ENCODE data around the gene ALDOB. TPM values are rescaled to one million over a fixed set of nuclear protein-coding genes. Genes with fewer than 3 reads are reported as not detected.

Gene ALDOB
- polyA plus RNA-seq, 1 donor from 2014 or later: not detected

DNA sequence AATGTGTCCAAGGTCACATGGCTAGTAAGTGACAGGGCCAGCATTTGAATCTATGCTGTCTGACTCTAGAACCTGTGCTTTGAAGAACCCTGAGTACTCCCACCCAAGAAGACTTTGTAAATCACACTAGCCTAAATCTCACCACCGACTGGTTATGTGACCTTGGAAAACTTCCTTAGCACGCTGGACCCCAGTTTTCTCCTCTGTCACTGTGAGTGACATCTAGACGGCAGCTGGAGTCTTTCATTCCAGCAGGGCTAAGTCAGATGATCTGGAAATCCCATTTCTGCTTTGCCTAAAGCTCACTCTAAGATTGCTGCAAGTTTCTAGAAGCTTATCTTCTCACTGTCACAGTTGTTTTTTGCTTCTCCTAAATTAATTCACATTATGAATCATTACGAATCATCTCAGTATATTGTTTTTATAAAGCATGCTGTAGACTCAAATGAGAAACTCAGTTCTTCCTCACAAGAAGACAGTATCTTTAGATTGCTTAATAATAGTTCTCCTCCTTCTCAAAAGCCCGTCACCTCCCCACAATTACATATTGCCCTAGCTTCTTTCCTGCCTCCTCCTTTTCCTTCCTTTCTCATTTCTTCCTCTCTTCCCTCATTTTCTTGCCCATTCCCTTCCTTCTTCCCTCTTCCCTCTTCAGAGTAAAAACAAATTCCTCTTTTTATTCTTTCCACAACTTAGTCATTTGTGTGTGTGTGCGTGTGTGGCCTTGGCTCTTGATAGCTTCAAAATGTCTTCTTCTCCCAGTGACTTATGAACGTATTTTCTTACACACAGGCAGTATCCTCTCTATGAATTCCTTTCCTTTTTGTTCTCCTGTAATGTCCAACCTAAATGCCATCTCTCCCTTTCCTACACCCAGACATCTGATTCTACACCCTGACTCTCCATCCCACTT, 16.8 kb downstream of the ALDOB start:
- H3K4me2 ChIP-seq (ENCODE audit: low read length): no peak overlapping the region
- no peak overlapping the region for H2AFZ ChIP-seq (ENCODE audit: low read depth, low read length)
- no peaks in the 10 kb centered on the region for H3K79me2 ChIP-seq (replicated peaks; ENCODE audit: insufficient read depth, low read length)
- no peaks in the 10 kb centered on the region for H3K9me3 ChIP-seq (ENCODE audit: low read length)
- no peaks in the 10 kb centered on the region for H3K9me2 ChIP-seq (ENCODE audit: insufficient read depth, low read length)
- no peaks in the 10 kb centered on the region for H4K20me1 ChIP-seq (ENCODE audit: insufficient read depth)
- H3K4me3 ChIP-seq (ENCODE audit: low read length): no peak overlapping the region
- H3F3A ChIP-seq (ENCODE audit: insufficient read depth, low read length, poor library complexity, severe bottlenecking): no peaks in the 10 kb centered on the region
- H3K27ac ChIP-seq (ENCODE audit: low read length): no peak overlapping the region
- H3K9ac ChIP-seq (ENCODE audit: low read length): no peak overlapping the region
- no peaks in the 10 kb centered on the region for H3K36me3 ChIP-seq (ENCODE audit: insufficient read depth, low read length)
- no peak for TF ChIP-seq EZH2 (IDR thresholded peaks at IDR 0.05; ENCODE audit: borderline replicate concordance, insufficient read depth, low read length, poor library complexity, severe bottlenecking)
- no peak for TF ChIP-seq SMC3 (conservative IDR thresholded peaks at IDR 0.05; ENCODE audit: poor library complexity)
- TF ChIP-seq POLR2AphosphoS5 (IDR thresholded peaks at IDR 0.05): no peak
- no peak for TF ChIP-seq EP300 (conservative IDR thresholded peaks at IDR 0.05; ENCODE audit: poor library complexity, severe bottlenecking)
- TF ChIP-seq TAF1 (IDR thresholded peaks at IDR 0.05; ENCODE audit: low read depth): no peak
- H3K27me3 ChIP-seq (ENCODE audit: insufficient read depth, low read depth, low read length): no peaks in the 10 kb centered on the region

DNA sequence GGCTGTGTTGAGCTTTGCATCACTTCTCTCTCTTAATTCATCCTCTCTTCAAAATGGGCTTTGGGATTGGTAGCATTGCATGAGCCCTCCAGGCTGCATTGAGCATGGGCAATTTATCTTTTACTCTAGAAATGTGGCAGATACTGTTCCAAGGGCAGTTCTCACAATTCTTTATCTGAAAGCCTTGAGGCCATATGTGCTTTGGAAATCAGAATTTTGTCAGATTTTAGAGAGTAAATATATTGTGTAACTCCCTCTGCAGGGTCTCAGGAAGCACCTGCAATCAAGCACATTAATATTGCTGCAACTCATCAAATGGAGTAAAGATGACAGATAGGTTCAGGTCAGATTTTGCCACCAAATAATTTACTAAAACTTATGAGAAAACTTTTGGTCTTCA, 17.6 kb downstream of the ALDOB start:
- Histone ChIP-seq H4K20me1 (ENCODE audit: insufficient read depth) (no peaks in the 10 kb centered on the region), H3K79me2 (replicated peaks; ENCODE audit: insufficient read depth, low read length) (no peaks in the 10 kb centered on the region), H3K4me2 (ENCODE audit: low read length) (no peak overlapping the region)

DNA sequence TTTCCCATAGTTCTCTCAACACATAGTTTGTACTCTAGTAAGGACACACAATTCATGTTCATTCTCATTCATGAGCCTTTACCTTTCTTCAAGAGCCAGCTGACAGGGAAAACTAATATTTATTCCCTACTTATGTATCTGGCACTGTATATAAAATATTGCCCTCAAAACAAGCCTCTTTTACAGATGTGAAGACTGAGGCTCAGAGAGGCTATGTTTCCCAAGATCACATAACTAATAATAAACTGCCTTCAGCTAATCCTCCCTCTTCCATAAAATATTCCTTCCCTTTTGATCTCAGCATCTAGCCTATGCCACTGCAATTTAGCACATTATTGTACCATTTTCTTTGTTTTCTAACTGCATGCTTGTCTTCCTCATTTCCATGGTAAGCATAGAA, 18.2 kb downstream of the ALDOB start:
- Histone ChIP-seq H3K9me2 (ENCODE audit: insufficient read depth, low read length) (no peaks in the 10 kb centered on the region), H3K79me2 (replicated peaks; ENCODE audit: insufficient read depth, low read length) (no peaks in the 10 kb centered on the region), H3K4me2 (ENCODE audit: low read length) (no peak overlapping the region), H3F3A (ENCODE audit: insufficient read depth, low read length, poor library complexity, severe bottlenecking) (no peaks in the 10 kb centered on the region), H3K27me3 (ENCODE audit: insufficient read depth, low read depth, low read length) (no peaks in the 10 kb centered on the region), H3K4me3 (ENCODE audit: low read length) (no peak overlapping the region), H3K27ac (ENCODE audit: low read length) (no peak overlapping the region), H3K9ac (ENCODE audit: low read length) (no peak overlapping the region), H2AFZ (ENCODE audit: low read depth, low read length) (no peak overlapping the region), H3K36me3 (ENCODE audit: insufficient read depth, low read length) (no peaks in the 10 kb centered on the region), H3K9me3 (ENCODE audit: low read length) (no peaks in the 10 kb centered on the region), H4K20me1 (ENCODE audit: insufficient read depth) (no peaks in the 10 kb centered on the region)
- TF ChIP-seq MXI1 (conservative IDR thresholded peaks at IDR 0.05; ENCODE audit: poor library complexity, severe bottlenecking): no peak

More for the DNA sequence above, 17.6 kb downstream of the ALDOB start:
- Histone ChIP-seq H3F3A (ENCODE audit: insufficient read depth, low read length, poor library complexity, severe bottlenecking) (no peaks in the 10 kb centered on the region), H3K9ac (ENCODE audit: low read length) (no peak overlapping the region), H3K36me3 (ENCODE audit: insufficient read depth, low read length) (no peaks in the 10 kb centered on the region), H3K27ac (ENCODE audit: low read length) (no peak overlapping the region), H3K9me2 (ENCODE audit: insufficient read depth, low read length) (no peaks in the 10 kb centered on the region), H2AFZ (ENCODE audit: low read depth, low read length) (no peak overlapping the region), H3K4me3 (ENCODE audit: low read length) (no peak overlapping the region), H3K9me3 (ENCODE audit: low read length) (no peaks in the 10 kb centered on the region), H3K27me3 (ENCODE audit: insufficient read depth, low read depth, low read length) (no peaks in the 10 kb centered on the region)
- TF ChIP-seq MXI1 (conservative IDR thresholded peaks at IDR 0.05; ENCODE audit: poor library complexity, severe bottlenecking): no peak

DNA sequence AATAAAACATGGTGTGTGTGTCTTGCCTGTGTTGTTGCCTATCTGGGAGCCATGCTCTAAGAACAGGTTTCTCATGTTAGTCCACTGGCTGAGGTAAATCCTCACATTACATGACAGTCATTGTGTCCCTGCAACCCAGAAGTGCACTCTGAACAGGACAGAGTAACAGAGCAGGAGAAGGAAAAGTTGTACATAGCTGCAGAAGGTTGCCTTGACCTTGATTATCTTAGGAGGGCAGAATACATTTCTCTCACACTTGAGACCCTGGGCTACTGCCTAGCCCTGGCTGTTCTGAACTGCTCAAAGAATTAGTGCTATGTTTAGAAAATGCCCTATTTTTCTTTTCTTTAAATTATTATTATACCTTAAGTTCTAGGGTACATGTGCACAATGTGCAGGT, 20.0 kb downstream of the ALDOB start:
- Histone ChIP-seq H3K27ac (ENCODE audit: low read length) (no peak overlapping the region), H3K9ac (ENCODE audit: low read length) (no peak overlapping the region), H3K27me3 (ENCODE audit: insufficient read depth, low read depth, low read length) (no peaks in the 10 kb centered on the region), H3K9me2 (ENCODE audit: insufficient read depth, low read length) (no peaks in the 10 kb centered on the region), H2AFZ (ENCODE audit: low read depth, low read length) (no peak overlapping the region), H3K4me3 (ENCODE audit: low read length) (no peak overlapping the region), H3K4me2 (ENCODE audit: low read length) (no peak overlapping the region), H4K20me1 (ENCODE audit: insufficient read depth) (no peaks in the 10 kb centered on the region), H3F3A (ENCODE audit: insufficient read depth, low read length, poor library complexity, severe bottlenecking) (no peaks in the 10 kb centered on the region), H3K36me3 (ENCODE audit: insufficient read depth, low read length) (peaks cover 6% of the 10 kb centered on the region), H3K79me2 (replicated peaks; ENCODE audit: insufficient read depth, low read length) (peaks cover 2% of the 10 kb centered on the region), H3K9me3 (ENCODE audit: low read length) (no peaks in the 10 kb centered on the region)
- TF ChIP-seq RAD21 (conservative IDR thresholded peaks at IDR 0.05) (no peak), SMC3 (conservative IDR thresholded peaks at IDR 0.05; ENCODE audit: poor library complexity) (no peak)
- TF ChIP-seq, protein P1, sequence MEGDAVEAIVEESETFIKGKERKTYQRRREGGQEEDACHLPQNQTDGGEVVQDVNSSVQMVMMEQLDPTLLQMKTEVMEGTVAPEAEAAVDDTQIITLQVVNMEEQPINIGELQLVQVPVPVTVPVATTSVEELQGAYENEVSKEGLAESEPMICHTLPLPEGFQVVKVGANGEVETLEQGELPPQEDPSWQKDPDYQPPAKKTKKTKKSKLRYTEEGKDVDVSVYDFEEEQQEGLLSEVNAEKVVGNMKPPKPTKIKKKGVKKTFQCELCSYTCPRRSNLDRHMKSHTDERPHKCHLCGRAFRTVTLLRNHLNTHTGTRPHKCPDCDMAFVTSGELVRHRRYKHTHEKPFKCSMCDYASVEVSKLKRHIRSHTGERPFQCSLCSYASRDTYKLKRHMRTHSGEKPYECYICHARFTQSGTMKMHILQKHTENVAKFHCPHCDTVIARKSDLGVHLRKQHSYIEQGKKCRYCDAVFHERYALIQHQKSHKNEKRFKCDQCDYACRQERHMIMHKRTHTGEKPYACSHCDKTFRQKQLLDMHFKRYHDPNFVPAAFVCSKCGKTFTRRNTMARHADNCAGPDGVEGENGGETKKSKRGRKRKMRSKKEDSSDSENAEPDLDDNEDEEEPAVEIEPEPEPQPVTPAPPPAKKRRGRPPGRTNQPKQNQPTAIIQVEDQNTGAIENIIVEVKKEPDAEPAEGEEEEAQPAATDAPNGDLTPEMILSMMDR (IDR thresholded peaks at IDR 0.05; ENCODE audit: poor library complexity, severe bottlenecking): no peak

Data from neural cell (in vitro differentiated cells).